Ishikawa (cell line): ENCODE data around the gene SRC.

Experiments
- CREB1 ChIP-seq: IDR thresholded peaks from 2 replicates; pipeline ENCODE4 v1.6.1; 2012; ENCODE audit warnings: low read depth
- YY1 ChIP-seq: IDR thresholded peaks from 2 replicates; pipeline ENCODE4 v1.6.1; 2012; ENCODE audit warnings: low read depth

GRCh38 chr20:37358366-37359150, 12.6 kb downstream of the SRC start:
- no peak for TF ChIP-seq YY1
- TF ChIP-seq CREB1: no peak
